ENCODE data around the gene ZNF385C. TPM values are rescaled to one million over a fixed set of nuclear protein-coding genes. Genes with fewer than 3 reads are reported as not detected.

Gene ZNF385C
- total RNA-seq, 4 donors from 2014 or later, result 0.53 to 1.3 TPM; not detected in 2

GRCh38 chr17:42111871-42112551 is 13.7 kb upstream of the ZNF385C start:
- Histone ChIP-seq H3K27me3 (no peaks in the 10 kb centered on the region), H3K4me1 (peaks cover 0 to 19% (median 15%) of the 10 kb centered on the region in 4 donors), H3K9me3 (no peaks in the 10 kb centered on the region), H3K4me3 (peak overlapping the region; percentile 38 to 60 (median 56)), H3K36me3 (no peaks in the 10 kb centered on the region), H3K27ac (peak overlapping the region; percentile 87 to 96 (median 93))
- TF ChIP-seq POLR2A (IDR thresholded peaks at IDR 0.05), result no peak
- TF ChIP-seq CTCF (IDR thresholded peaks at IDR 0.05), result no peak
- DNase-seq, result peak in 2 of 3 donors; percentile 73 to 78

GRCh38 chr17:42111265-42111636 is 13.0 kb upstream of the ZNF385C start:
- Histone ChIP-seq H3K9me3 (no peaks in the 10 kb centered on the region), H3K36me3 (no peaks in the 10 kb centered on the region), H3K27me3 (no peaks in the 10 kb centered on the region), H3K4me3 (peak overlapping the region in 2 of 4 donors; percentile 59 to 60), H3K4me1 (peaks cover 0 to 19% (median 13%) of the 10 kb centered on the region in 4 donors), H3K27ac (peak overlapping the region; percentile 87 to 96 (median 93))
- no peak for TF ChIP-seq POLR2A (IDR thresholded peaks at IDR 0.05)
- no peak for TF ChIP-seq CTCF (IDR thresholded peaks at IDR 0.05)
- DNase-seq, result peak in 1 of 3 donors; percentile 53

GRCh38 chr17:42110301-42111264 is 12.3 kb upstream of the ZNF385C start:
- Histone ChIP-seq H3K27me3 (no peaks in the 10 kb centered on the region), H3K4me1 (peaks cover 0 to 19% (median 12%) of the 10 kb centered on the region in 4 donors), H3K4me3 (no peak overlapping the region), H3K36me3 (peaks cover 0 to 2% (median 0%) of the 10 kb centered on the region in 3 donors), H3K9me3 (no peaks in the 10 kb centered on the region), H3K27ac (peak overlapping the region in 1 of 4 donors; percentile 7)
- TF ChIP-seq CTCF (IDR thresholded peaks at IDR 0.05) (no peak), POLR2A (IDR thresholded peaks at IDR 0.05) (no peak)
- peak in 1 of 3 donors; percentile 42 for DNase-seq

- H3K9me3 ChIP-seq, result no peaks in the 10 kb centered on the region
- H3K27ac ChIP-seq, result no peak overlapping the region
- TF ChIP-seq CTCF (IDR thresholded peaks at IDR 0.05) (no peak), POLR2A (IDR thresholded peaks at IDR 0.05) (no peak)
- H3K4me3 ChIP-seq, result no peak overlapping the region
- DNase-seq, result no peak
- peaks cover 0 to 19% (median 12%) of the 10 kb centered on the region in 4 donors for H3K4me1 ChIP-seq
- H3K36me3 ChIP-seq, result peaks cover 0 to 13% (median 0%) of the 10 kb centered on the region in 3 donors
- H3K27me3 ChIP-seq, result no peaks in the 10 kb centered on the region
These were observed 10.8 kb upstream of the ZNF385C start for GRCh38 chr17:42109086-42109485.
